ENCODE data around the gene GRIA1.

The GRIA1 gene

GRCh38 chr5:153676406-153676805, 185.9 kb downstream of the GRIA1 start:
- no peak for TF ChIP-seq CTCF (IDR thresholded peaks at IDR 0.05; ENCODE audit: low read depth, low read length)
- no peak for DNase-seq (ENCODE audit: extremely low read depth, low read depth)

- TF ChIP-seq CTCF (IDR thresholded peaks at IDR 0.05; ENCODE audit: low read depth, low read length) = no peak
- no peak for DNase-seq (ENCODE audit: extremely low read depth, low read depth)
Observed at GRCh38 chr5:153676821-153677220, 186.4 kb downstream of the GRIA1 start.

- DNase-seq (ENCODE audit: extremely low read depth, low read depth) = no peak
- TF ChIP-seq CTCF (IDR thresholded peaks at IDR 0.05; ENCODE audit: low read depth, low read length) = no peak
Observed at GRCh38 chr5:153678617-153679329, 188.3 kb downstream of the GRIA1 start.

- DNase-seq (ENCODE audit: extremely low read depth, low read depth) = no peak
- no peak for TF ChIP-seq CTCF (IDR thresholded peaks at IDR 0.05; ENCODE audit: low read depth, low read length)
Observed at GRCh38 chr5:153690236-153690635, 199.8 kb downstream of the GRIA1 start.

- DNase-seq (ENCODE audit: extremely low read depth, low read depth) = no peak
- no peak for TF ChIP-seq CTCF (IDR thresholded peaks at IDR 0.05; ENCODE audit: low read depth, low read length)
Observed at GRCh38 chr5:153696256-153696655, 205.8 kb downstream of the GRIA1 start.

- no peak for DNase-seq (ENCODE audit: extremely low read depth, low read depth)
- TF ChIP-seq CTCF (IDR thresholded peaks at IDR 0.05; ENCODE audit: low read depth, low read length) = no peak
Observed at GRCh38 chr5:153699035-153699434, 208.6 kb downstream of the GRIA1 start.

GRCh38 chr5:153700940-153701339, 210.5 kb downstream of the GRIA1 start:
- no peak for TF ChIP-seq CTCF (IDR thresholded peaks at IDR 0.05; ENCODE audit: low read depth, low read length)

More at GRCh38 chr5:153700940-153701339, 210.5 kb downstream of the GRIA1 start:
- no peak for DNase-seq (ENCODE audit: extremely low read depth, low read depth)
